Activated T-cell treated with anti-CD3 and anti-CD28 coated beads, Interleukin-2, amount 50 U/mL, for 48 hours (primary cell): ENCODE measurements around the gene SCAI.
"Not testable (repeated sequence)": the region's sequence is repeated elsewhere in the genome, so short reads cannot be mapped to it uniquely, and the experiment has no call there.

Experiments
- DNase-seq, 2 experiments: peaks; one replicate each; pipeline ENCODE4 v3.0.0-alpha.2; 2020

The SCAI gene

DNA sequence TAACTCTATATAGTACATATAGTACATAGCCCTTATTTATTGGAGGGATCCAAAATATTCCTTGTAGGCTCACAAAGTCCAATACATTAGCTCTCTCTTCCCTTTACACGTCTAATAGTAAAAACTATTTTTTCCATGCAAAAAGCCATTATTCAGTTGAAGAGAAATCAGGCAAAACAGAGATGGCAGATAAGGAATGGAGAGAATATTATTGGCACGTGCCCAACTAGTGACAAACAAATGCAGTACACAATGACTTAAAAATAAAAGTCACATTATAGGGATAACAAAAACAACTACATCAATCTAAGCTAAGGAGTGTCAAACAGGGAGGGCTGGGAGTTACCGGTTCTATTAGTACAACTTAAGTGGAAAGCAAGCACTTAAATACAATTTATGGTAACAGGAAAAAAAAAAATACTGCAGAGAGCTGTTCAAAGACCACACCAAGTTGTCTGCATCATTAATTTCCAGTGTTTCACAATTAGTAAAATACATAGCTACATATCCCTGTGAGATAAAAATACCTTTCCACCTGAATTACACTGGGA, 4.1 kb upstream of the SCAI start:
- no peak for DNase-seq

DNA sequence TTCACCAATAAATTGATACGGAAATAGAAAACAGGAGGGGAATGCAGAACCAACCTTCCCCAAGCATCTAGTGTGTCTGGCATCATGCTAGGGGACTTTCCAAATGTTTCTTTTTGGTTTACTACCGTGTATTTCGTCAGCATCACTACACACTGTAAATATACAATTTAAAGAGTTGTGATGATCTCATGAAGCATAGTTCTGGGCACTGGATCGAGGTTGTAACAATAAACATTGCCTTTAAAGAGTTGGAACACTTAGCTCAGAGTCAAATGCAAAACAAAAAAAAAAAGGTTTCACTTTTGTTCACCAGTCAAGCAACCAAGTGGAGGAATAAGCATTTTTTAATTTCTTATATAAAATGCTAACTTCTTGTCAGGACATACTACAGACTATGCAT, 2.9 kb upstream of the SCAI start:
- no peak for DNase-seq

DNA sequence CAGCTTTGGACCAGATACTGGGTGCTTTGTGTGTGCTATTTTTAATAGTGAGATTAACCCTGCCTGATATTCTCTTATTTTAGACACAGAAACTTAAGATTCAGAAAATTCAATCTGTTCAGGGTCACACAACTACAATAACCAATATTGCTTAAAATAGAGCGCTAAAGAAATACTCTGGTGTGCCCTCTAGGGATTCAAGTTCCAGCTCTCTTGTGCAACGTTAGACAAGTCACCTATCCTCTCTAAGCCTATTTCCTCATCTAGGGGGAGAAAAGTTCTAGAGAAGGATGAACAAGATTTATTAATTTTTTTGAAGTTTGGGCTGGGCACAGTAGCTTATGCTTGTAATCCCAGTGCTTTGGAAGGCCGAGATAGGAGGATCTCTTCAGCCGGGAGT, 2.1 kb upstream of the SCAI start:
- no peak for DNase-seq

DNA sequence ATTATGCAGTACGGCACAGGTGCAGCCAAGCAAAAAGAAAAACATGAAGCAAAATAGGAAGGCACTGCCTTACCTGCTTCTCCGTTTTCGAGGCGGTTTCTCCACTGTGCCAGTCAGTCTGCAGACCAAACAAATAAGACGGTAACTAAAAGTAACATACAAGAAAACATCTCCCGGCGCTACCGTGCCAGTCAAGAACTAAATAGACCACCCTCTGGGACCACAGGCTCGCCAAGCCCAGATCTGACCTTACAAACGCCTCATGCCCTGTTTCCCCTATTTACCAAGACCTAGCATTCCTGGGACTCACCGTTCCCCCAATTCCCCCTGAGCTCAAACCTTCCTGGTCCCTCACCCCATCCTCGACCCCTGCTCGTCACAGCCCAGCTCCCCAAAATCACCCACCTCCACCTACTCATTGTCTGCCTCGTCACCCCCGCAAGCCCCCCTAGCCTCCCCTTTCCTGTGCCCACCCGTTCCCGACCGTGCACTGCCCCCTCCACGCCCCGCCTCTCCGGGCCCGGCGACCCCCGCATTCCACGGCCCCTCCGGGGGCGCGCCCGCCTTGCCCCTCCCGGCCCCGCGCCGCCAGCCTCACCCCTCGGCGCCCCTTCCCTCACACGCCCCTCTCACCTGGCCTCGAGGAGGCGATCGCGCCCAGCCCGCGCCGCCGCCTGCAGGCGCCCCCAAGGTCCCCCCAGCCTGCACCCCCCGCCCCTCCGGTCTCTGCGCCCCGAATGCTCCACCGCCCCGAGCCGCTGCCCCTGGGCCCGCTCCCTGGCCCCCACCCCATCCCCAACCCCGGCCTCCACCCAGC, 560 bp downstream of the SCAI start:
- peak; percentile 25 to 30 for DNase-seq

DNA sequence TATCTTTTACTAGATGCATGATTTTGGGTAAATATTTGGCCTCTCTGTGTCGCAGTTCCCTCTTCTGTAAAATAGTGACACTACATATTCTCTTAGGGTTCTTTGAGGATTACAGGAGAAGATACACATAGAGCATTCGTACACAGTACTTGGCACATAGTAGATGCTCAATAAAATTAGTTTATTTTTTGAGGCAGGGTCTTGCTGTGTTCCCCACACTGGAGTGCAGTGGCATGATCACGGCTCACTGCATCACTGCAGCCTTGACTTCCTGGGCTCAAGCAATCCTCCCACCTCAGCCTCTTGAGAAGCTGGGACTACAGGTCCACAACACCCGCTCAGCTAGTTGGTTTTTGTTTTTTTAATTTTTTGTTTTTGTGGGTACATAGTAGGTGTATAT, 1.6 kb downstream of the SCAI start:
- no peak for DNase-seq

DNA sequence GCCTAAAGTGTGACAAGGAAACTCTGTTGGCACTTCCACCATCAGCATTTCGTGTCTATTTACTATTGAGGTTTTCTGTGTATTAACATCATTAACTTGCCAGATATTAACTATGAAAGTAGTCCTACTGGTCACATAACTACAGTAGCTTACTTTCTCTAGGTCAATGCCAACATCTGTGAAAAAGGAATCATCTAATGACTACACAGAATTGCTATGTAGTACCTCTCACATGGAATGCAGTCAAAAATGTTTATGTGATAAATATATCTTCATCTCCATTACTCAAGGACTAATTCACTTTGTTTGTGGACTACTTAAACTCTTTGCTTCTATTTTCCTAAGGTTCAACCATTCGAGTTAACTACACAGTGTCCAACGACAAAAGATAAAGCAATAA, 2.1 kb downstream of the SCAI start:
- DNase-seq, result no peak

DNA sequence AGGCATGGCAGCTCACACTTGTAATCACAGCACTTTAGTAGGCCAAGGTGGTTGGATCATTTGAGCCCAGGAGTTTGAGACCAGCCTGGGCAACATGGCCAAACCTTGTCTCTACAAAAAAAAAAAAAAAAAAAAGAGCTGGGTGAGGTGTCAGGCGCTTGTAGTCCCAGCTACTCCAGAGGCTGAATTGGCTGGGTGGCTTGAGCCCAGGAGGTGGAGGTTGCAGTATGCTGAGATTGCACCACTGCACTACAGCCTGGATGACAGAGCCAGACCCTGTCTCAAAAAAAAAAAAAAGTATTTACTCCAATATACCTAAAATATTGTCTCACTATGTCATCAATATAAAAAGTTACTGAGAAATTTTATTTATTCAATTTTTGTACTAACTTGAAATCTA, 2.8 kb downstream of the SCAI start:
- DNase-seq, result no peak

DNA sequence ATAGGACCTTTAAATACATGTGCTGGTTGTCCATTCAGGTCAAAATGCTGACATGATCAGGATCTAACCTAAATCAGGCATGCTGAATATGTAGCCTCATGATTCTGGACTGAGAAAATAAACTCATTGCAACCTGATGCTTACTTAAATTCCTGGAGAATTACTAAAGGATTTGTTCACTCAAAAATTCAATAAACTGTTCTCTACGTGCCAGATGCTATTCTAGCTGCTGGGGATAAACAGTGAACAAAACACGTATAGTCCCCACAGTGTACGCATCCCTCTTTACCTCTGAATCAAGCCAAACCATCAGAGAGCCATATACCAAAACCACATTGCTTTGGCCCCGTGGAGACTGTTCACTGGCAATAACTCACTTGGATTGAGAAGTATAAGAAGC, 6.1 kb downstream of the SCAI start:
- DNase-seq, result no peak

DNA sequence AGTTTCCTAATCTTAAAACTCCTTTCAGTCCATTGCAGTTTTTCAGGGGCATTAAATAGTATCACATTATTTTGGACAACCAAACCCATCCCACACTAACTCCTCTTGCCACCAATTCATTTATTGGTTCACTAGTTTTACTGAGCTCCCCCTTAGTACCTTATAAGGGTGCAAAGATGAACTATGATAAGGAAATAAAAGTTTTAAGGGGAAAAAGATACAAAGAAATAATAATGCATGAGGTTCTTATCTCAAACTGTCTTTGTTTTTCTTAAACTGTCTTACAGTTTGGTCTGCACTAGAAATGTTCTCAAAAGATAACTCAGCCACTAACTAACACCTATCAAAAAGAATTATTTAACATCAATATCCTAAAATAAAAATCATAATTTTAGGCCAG, 8.4 kb downstream of the SCAI start:
- DNase-seq, result no peak

DNA sequence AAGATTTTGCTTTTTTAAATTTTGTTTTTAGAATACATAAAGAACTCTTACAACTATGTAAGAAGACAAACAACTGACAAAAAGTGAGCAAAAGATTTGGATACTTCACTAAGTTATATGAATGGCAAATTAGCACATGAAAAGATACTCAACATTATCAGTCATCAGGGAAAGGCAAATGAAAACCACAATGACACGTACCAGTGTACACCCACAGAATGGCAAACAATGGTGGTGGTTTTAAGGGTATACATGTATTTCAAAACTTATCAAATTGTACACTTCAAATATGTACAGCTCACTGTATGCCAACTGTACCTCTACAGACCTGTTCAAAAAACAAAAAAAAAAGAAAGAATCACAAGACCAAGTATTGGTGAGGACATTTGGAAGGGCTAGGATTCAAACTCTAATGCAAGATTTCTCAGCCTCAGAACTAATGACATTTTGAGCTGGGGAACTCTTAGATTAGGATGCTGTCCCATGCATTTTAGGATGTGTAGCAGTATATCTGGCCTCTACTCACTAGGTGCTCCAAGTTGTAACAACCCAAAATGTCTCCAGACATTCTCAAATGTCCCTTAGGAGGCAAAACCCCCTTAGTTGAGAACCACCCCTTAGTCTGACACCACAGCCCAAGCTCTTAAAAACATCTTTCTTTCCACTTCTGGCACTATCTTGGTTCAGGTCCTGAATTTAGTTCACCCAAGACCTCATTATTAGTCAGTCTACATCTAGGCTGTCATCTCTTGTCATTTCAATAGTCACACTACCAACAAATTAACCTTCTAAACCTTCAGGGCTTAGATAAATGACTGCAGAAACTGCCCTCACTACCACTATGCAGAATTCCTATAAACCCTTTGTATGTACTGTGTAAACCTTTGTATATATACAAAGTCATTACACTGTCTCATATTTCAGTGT, 9.7 kb downstream of the SCAI start:
- no peak for DNase-seq

DNA sequence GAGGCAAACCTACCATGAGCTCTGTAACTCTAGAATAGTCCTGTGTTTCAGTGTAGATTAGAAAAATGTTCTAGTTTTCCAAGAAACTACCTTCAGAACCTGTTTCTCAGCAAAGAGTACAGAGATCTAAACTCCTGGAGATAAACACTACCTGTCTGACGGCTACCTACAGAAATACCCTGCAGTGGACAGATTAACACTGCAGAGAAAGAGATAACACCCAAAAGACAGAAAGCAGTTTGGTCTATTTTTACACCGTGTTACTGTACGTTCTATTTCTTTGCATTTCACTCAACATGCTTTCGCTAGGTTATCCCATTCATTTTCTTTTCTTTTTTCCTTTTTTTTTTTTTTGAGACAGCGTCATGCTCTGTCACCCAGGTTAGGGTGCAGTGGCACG, 11.6 kb downstream of the SCAI start:
- DNase-seq, result no peak

DNA sequence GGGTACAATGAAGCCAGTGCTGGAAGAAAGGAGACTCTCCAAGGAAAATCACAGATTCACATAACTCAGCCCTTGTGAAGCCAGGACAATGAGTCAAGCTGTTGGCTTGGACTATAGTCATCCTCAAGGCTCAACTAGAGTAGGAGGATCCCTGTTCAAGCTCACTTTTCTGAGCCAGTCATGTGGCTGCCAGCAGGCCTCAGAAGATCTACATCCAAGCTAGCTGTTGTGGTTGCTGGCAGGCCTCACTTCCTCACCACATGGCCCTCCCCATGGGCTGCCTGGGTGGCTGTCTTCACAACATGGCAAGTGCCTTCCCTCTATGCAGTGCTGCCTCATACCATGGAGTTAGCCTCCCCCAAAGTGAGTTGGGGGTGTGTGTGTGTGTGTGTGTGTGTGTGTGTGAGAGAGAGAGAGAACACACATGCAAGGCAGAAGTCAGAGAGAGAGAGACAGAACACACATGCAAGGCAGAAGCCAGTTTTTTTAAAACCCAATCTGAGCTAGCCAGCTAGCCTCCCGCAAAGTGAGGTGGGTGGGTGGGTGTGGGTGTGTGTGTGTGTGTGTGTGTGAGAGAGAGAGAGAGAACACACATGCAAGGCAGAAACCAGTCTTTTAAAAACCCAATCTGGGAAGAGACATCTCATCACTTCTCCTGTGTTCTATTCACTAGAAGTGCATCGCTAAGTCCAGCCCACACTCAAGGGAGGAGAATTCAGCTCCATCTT, 17.1 kb downstream of the SCAI start:
- DNase-seq, result peak; percentile 79 to 82

DNA sequence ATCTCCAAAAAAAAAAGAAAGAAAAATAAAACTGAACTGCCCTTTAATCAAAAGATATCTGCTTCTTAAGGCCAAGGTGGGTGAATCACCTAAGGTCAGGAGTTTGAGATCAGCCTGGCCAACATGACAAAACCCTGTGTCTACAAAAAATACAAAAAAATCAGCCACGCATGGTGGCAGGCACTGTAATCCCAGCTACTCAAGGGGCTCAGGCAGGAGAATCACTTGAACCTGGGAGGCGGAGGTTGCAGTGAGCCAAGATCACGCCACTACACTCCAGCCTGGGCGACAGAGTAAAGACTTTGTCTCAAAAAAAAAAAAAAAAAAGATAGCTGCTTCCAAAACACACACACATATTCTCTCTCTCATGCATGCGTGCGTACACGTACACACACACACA, 17.8 kb downstream of the SCAI start:
- no peak for DNase-seq

DNA sequence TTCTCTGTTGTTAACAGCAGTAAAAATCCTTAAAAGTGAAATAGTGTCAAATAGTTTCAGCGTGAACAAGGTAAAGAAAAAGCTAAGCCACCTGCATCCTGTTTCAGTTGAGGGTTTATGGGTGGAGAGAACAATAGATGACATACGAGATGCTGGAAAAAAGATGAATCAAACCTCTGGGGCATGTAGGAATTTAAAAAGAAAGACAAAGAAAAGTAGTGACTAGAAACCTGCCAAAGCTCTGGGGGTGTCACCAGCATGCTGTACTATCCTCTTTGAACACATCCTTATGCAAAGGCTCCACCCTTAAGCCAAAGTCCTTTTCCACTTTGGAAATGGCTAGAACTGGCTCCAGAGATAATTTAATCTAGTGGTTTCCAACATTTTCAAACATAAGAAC, 22.2 kb downstream of the SCAI start:
- no peak for DNase-seq

DNA sequence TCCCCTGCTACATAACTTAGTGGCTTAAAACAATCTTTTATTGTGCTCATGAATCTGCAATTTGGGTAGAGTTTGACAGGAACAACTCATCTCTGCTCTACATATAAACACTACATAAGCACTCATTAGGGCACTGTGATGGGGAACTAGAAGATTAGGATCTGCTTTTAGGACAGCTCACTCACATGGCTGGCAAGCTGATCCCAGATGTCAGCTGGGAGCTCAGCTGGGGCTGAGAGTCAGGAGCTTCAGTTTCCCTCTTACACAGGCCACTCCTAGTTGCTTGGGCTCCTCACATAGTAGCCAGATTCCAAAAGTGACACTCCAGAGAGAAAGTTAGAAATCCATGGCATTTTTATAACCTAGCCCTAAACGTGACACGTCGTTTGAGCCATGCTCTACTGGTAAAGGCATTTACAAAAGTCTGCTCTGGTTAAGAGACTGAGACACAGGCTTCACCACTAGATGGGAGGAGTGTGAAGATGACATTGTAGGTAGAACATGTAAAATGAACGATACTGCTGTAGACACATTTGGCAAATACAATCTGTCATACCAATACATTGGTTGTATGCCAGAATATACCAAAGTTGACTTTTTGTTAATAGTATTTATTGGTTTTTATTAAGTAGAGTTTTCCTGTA, 23.6 kb downstream of the SCAI start:
- no peak for DNase-seq

DNA sequence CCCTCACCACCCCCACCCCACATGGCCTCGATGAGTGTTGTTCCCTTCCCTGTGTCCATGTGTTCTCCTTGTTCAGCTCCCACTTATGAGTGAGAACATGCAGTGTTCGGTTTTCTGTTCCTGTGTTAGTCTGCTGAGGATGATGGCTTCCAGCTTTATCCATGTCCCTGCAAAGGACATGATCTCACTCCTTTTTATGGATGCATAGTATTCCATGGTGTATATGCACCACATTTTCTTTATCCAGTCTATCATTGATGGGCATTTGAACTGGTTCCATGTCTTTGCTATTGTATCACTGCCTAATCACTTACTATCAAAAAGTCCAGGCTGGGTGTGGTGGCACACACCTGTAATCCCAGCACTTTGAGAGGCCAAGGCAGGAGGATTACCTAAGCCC, 24.6 kb downstream of the SCAI start:
- not testable (repeated sequence) for DNase-seq

DNA sequence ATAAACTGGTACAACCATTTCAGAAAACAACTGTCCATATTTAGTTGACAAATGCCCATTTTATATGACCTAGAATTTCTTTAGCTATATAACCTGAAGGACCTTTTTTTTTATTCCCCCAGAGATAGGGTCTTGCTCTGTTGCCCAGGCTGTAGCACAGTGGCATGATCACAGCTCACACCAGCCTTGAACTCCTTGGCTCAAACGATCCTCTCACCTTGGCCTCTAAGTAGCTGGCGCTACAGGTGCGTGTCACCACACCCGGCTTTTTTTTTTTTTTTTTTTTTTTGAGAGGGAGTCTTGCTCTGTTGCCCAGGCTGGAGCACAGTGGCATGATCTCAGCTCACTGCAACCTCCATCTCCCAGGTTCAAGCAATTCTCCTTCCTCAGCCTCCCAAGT, 28.8 kb downstream of the SCAI start:
- DNase-seq, result not testable (repeated sequence)

DNA sequence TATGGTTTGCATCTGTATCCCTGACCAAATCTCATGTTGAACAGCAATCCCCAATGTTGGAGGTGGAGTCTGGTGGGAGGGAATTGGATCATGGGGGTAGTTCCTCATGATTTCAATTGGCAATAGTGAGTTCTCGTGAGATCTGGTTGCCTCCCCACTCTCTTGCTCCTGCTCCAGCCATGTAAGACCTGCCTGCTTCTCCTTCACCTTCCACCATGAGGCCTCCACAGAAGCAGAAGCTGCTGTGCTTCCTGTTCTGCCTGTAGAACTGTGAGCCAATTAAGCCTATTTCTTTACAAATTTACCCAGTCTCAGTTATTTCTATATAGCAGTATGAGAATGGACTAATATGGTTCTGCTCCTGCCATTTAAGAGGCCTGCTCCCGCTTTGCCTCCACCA, 32.9 kb downstream of the SCAI start:
- no peak for DNase-seq

DNA sequence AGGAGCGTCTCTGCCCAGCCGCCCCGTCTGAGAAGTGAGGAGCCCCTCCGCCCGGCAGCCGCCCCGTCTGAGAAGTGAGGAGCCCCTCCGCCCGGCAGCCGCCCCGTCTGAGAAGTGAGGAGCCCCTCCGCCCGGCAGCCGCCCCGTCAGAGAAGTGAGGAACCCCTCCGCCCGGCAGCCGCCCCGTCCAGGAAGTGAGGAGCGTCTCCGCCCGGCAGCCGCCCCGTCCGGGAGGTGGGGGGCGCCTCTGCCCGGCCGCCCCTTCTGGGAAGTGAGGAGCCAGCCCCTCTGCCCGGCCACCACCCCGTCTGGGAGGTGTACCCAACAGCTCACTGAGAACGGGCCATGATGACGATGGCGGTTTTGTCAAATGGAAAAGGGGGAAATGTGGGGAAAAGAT, 34.8 kb downstream of the SCAI start:
- DNase-seq, result not testable (repeated sequence)

DNA sequence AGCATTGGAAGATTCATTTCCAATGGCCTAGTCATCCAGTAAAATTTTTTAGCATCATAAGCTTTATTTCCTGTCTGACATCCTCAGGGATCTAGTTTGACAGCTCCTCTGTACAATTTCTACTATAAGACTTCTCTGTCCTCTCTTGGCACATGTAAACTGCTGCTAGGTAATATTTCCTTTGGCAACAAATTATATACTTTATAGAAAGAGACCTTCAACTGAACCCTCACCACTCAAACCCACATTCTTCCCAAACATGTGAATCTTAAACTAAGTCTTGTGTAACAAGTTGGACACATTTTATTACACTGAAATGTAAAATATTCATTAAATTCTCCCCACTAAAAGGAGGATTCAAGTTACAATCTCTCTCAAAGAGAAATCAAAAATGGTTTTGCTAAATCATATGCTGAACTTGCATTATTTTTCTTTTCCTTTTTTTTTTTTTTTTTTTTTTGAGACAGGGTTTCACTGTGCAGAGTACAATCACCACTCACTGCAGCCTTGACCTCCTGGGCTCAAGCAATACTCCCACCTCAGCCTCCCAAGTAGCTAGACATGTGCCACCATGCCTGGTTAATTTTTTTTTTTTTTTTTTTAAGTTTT, 36.9 kb downstream of the SCAI start:
- DNase-seq, result no peak

DNA sequence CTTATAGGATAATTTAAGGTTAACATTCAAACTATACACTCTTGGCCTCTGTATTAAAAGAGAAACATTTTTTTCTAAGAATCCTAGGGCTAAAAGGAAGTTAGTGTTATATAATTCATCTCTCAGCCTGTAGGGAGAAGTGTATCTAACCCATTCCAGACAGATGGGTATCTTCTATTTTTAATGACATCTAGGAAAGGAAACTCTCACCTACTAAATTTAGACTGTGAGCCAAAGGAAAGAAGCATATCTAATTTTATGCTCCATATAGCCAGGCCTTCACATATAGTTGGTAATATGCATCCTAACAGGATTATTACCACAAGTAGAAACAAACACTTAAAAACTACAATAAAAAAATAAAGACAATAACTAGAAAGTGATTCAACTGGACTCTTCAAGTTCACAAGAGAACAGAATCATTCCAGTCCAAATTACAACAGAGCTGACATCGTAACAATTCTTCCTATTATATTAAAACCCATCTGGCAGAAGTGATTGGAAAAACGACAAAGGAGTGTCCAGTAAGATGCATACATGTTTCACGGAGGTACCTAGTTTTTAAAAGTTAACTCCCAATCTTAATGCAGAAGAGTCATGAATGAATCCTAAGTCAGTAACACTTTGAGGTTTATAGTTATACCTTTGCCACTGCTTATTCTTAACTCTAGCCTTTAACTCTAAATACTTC, 39.4 kb downstream of the SCAI start:
- DNase-seq, result no peak

DNA sequence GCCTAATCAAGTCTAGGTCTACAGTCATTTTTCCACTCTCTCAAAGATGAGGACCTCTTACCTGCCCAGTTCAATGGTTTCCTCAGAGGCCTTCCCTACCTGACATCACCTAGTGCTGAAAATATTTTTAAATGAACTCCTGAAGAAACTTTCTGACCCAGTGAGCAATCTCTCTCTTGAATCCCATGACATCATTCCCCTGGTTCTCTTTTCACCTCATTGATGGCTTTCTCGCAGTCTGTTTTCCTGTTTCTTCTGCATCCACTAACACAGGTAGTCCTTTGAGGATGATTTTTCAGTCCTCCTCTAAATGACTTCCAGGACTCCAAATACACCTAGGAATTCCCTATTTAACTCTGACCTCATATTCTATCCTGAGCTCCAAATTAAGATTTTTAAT, 40.3 kb downstream of the SCAI start:
- DNase-seq, result no peak
